GM04504 (cell line): ENCODE data around the gene MCM5.
"Not testable (repeated sequence)": the region's sequence is repeated elsewhere in the genome, so short reads cannot be mapped to it uniquely, and the experiment has no call there.

Experiments
- DNase-seq: peaks from one replicate; pipeline ENCODE4 v3.0.0-alpha.2; 2012; ENCODE audit warnings: low read depth

Gene MCM5

DNA sequence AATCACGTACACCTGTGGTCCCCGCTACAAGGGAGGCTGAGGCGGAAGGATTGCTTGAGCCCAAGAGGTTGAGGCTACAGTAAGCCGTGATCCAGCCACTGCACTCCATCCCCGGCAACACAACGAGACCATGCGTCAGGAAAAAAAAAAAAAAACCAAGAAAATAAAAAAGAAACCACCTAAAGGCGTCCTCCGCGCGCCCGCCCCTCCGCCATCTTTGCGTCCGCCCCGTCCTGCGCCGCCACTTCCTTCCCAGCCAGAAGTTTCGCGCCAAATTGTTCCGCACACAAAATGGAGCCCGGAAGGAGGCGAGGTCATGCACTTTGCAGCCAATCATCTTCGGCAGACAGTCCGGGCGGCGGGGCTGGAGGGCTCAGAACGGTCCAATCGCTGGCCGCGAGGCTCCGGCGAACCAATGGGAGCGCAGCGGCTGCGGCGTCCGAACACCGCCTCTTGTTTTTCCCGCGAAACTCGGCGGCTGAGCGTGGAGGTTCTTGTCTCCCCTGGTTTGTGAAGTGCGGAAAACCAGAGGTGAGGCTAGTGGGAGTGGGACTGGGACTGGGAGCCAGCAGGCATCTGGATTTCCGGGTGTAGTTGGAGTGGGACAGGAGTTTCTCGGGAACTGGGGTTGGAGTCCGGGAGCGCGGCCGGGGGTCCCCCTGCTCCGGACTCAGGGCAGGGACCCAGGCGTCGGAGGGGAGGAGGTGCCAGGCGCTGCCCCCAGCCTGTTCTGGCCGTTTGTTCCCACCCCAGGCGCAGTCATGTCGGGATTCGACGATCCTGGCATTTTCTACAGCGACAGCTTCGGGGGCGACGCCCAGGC is at the start of gene MCM5:
TSS of gene MCM5 (plus strand) at position 463 of the 823 bp plus-strand sequence. CDS start at position 762, 299 bp downstream.
- DNase-seq = peak; percentile 94

DNA sequence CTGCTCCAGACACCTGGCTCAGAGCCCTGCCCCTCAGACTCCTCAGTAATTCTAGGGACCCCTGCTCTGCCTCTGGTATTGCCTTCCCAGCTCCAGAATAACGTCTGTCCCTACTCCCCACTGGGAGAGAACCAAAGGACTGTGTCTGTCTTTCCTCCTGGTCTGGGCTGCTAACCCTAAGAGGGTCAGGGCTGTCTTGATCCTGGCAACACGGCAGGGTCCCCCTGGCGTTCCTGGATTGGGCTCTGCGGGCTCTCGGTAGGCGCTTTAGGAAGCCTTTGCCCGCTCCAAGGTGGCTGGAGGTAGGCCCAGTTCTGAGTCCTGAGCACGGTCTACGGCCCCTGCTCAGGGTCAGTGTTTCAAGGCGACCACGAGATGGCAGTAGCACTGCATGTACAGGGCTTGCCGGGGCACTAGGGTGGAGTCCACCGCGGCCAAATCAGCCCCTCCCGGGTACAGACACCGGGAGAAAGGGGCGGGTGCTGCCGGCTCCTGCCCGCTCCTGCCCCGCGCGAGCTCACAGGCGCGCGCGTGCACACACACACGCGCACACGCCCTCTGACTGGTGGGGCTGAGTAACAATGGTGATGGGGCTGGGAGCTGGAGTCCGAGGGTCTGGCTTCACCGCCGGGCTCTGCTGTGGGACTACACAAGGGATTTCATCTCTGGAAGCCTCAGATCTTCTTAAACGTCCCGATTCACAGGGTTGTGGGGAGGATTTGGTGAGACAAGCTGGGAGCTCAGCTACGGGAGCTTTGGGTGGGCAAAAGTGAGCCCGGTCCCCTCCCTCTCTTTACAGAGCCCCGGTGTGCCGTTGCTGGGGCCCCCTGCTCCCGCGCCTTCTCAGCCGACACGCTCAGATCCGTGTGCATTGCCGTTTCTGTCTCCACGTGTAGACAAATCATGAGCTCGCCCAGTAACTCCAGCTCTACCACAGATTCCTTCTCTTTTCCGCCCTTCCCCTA is 49.1 kb upstream of the MCM5 start:
- DNase-seq = peak; percentile 87

DNA sequence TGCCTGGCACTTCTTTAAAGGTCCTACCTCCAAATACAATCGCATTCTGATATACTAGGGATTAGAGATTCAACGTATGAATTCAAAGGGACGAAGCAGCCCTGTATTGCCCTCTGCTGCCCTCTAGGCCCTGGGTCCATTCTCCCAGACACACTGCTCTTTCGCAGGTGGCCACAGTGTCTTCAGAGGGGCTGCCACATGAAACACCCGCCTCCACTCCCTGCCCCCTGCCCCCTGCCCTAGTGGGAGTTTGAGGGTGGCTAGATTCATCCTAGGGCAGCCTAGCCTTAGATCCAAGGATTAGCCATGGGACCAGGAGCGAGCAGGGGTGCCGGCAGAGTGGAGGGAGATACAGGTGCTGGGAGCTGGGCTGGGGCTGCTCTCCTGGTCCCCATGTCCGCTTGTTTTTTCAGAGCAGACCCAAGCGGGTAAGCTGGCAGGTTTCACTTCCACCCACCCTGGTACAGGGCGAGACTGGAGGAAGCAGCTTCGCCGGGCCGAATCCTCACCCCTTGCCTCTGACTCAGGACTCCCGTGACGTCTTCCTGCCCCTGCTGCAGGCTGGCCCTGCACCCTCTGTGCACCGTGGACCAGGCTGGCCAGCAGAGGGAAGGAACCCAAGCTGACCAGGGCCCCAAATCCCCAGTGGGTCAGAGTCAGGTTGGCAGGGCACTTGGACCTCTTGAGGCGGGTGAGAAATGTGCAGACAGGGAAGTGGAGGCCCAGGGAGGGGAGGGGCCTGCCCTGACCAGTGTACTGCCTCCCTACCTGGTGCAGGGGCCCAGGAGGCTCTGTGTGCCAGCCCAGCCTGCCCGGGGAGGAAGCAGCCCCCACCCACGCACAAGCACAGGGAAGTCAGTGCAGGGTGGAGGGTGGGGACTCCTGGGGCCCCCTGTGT is 47.5 kb upstream of the MCM5 start:
- DNase-seq = no peak

DNA sequence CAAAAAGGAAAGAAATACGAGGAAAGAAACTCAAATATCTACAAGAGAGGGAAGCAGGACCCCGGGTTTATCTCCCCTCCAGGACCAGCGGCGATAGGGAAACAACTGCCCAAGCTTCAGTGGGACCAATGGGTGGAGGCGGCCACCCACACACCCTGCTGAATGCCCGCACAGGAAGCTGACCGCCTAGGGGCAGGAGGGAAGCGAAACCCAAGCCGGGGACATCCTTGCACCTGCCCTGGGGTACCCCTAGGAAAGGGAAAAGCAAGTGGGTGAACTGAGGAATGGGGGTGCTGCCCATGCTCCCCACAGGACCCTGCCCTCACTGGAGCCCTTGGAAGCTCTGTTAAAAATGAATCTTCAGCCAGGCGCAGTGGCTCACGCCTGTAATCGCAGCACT is 46.6 kb upstream of the MCM5 start:
- DNase-seq = no peak

DNA sequence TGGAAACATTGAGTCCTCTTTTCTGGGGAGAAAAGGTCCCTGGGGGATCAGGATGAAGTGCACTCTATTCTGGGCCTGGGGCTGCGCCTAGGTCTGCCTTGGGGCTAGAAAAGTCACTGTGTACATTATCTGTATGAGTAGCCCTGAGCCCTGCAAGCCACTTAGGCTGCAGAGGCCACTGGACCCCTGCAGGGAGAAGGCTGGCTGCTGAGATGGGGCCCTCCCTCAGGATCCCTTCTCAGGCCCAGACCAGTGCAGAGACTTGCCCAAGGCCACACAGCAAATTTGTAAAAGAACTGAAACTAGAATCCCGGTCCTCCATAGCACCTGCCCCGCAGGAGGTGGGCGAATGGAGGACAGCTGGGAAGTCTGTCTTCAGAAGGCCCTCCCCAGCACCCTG is 45.9 kb upstream of the MCM5 start:
- no peak for DNase-seq

DNA sequence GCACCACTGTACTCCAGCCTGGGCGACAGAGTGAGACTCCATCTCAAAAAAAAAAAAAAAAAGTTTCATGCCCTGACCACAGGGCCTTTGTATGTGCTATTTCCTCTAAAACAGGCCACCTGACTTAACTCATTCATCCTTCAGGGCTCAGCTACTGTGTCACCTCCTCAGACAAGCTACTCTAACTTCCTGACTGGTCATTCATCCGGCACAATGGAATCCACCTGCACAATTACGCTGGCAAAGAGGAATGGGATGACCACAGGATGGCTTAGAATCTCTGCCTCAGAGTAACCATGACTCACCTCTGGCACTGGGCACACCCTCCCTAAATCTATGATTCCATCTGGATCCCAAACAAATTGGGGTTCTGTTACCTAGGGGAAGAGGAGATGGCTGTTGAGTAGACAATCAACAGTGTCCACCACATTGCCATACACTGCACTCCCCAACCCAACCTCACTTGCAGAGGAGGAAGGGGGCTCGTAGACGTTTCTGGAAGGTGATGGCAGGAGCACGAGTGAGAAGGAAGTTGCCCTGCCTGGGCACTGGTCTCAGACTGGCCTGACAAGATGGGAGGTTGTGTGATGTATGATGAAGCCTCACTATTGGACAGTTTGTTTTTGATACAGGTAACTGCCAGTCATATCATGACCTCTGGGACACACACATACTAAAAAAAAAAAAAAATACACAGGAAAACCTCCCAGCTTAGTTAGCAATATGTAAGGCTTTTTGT is 41.9 kb upstream of the MCM5 start:
- no peak for DNase-seq

DNA sequence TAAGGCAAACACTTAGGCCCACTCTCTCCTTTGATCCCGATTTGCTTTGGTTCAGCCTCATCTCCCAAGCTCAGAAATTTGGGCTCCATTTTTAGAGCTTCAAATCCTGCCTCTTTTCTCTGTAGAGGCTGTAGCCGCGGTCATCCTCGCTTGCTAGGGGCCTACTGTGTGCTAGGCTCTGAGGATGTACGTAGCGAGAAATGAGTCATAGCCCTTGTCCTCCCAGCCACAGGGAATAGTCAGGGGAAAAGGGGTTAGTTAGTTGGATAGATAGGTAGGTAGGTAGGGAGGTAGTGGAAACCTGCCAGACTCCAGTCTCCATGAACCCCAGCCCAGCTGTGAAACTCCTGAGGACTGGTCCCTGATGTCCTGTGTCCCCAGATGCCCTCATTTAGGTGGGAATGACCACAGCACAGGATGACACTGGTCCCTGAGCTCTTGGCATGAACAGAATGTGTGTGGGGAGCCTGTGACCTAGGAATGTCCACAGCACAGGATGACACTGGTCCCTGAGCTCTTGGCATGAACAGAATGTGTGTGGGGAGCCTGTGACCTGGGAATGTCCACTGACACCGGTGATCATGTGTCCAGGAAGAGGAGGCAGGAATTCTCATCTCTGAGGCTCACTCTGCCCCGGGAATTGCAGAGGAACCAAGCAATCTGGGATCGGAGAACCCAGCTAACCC is 40.4 kb upstream of the MCM5 start:
- DNase-seq = no peak

DNA sequence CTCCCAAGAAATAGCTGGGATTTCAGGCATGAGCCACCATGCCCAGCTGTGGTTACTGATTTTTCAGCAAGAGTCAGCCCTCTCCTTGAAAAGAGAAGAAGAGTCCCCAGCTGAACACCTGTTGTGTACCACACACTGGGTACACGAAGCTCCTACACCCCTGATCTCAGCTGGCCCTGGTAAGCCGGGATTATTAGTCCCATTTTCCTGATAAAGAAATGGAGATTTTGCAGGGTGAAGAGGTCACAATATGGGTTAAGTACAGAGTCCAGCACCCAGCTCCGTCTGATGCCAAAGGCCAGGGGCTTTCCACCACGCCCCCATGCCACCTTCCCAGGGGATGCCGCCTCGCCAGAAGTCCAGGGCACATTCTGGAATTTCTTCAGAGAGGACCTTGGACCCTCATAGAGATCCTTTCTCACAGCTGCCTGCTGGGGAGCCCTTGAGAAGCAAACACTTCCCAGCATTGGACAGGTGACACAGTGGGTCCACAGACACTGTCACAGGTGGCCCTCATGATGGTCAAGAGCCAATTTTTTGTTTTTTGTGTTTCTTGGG is 38.9 kb upstream of the MCM5 start:
- no peak for DNase-seq

DNA sequence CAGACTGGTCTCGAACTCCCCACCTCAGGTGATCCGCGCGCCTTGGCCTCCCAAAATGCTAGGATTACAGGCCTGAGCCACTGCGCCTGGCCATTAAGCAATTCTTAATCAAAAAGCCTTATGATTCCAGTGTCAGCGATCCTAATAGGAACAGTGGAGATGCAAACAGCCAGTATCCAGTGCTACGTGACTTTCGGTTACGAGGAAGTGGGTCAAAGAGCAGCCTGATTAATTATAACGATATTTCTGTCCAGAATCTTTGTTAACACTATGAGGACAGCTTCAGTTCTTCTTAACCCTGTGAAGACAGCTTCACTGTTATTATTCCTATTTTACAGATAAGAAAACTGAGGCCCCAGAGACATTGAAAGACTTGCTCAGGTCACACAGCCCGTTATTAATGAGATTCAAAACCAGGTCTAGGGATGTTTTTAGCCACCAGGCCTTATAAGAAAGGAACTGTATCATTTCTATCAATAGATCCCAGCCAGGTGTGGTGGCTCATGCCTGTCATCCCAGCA is 36.3 kb upstream of the MCM5 start:
- no peak for DNase-seq

DNA sequence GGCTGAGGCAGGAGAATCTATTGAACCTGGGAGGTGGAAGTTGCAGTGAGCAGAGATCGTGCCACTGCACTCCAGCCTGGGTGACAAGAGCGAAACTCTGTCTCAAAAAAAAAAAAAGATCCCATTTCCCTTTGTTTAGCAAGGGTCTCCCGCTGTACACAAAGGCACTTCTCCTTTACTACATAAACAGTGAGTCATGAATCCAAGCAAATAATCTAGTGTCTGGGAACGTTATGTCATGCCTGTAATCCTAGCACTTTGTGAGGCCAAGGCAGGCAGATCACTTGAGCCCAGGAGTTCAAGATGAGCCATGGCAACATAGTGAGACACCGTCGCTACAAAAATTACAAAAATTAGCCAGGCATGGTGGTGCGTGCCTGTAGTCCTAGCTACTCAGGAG is 35.7 kb upstream of the MCM5 start:
- not testable (repeated sequence) for DNase-seq

DNA sequence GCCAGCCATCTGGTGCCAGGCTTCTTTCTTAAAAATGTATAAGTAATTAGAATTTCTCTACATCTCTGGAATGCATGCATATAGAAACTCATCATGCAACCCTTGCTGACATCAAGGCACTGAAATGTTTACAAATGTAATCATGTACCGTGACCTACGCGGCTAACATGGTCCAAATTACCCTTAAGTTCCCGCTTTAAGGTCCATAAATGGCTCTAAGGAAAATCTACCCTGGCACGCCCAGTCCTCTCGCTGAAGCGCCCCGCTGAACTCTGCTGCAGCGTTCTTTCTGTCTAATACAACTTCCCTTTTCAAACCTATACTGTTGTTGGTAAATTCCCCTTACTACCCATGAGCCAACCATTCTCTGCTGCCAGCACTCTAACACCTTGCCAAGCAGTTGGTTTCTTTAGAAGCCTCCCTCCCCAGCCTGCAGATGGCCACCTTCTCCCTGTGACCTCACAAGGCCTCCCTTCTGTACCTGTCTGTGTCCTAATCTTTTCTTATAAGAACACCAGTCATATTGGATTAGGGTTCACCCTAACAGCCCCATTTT is 32.5 kb upstream of the MCM5 start:
- no peak for DNase-seq

DNA sequence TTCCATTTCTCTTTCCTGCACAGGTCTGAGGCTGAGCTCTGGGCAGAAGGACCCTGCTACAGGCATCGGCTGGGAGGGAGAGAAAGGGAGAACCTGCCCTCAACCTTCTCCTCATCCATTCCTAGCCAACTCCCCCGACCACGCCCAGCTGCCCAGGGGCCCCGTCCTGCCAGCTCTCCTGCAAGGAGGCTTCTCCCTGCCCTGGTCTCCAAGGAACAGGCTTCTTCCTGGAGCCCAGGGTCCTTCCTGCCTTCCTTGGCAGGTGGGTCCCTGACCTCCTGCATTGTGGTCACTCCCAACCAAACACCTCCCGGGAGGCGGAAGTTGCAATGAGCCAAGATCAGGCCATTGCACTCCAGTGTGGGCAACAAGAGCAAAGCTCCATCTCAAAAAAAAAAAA is 31.6 kb upstream of the MCM5 start:
- DNase-seq = no peak

DNA sequence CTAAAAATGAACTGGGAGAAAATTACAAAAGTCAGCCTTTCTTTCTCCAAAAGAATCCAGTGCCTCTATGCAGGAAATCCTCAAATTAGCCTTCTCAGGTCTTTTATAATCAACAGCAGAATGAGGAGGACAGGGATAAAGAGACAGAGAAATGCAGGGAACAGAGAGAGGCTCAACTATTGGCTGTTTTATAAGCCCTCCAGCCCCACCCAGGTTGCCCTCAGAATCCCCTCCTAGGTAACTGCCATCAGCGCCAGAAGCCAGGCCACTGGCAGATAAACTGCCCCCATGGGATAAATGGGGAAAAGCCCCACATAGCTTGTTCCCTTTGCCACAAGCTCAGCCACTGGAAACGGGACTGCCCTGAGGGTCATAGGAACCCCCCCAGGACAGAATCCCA is 29.9 kb upstream of the MCM5 start:
- no peak for DNase-seq

DNA sequence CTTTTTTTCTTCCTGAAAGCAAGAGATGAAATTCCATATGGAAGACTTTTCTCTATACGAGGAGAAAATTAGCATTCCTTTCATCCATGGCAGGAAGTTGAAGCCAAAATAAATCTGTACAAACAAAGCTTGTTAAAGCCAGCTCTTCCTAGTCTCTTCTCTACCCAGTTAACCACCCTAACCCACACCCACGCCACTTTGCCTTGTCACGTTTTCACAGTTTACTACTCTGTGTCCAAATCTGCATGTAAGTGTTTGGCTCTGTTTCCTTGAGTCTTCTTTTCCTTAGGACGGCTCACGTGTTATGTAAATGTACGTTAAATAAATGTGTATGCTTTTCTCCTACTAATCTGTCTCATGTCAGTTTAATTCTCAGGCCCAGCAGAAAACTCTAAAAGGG is 26.2 kb upstream of the MCM5 start:
- no peak for DNase-seq

DNA sequence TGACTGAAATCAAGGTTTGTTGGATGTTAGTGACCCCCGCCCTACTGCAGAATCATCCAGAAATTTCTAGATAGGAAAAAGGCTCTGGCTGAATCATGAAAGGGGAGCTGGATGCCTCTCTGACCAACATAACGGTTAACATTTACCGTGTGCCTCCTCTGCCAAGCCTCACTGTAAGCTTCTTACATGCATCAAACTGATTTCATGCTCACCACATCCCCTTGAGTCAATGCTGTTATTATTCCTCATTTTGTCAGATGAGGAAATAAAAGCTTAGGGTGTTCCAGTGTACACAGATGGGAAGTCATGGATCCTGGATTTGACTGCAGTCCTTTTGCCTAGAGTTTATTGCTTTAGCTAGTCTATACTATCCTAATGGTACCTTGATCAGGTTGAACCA is 24.9 kb upstream of the MCM5 start:
- DNase-seq = no peak

DNA sequence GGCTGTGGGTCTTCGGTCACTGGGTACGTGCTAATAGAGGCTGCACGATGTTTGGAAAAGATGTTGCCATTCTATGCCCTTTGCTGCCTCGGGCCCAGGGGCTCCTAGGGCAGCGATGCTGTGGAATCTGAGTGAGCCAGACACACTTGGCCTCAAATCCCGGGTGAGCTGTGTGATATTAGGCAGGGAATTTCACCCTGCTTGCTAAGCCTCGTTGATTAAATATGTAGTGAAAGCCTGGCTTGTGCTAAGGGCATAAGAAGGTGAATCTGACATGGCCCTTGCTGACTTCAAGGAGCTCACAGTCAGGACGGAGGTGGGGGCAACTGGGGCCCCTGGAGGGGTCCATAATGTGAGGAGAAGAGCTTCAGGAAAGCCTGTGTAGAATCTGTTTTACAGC is 24.4 kb upstream of the MCM5 start:
- DNase-seq = no peak

DNA sequence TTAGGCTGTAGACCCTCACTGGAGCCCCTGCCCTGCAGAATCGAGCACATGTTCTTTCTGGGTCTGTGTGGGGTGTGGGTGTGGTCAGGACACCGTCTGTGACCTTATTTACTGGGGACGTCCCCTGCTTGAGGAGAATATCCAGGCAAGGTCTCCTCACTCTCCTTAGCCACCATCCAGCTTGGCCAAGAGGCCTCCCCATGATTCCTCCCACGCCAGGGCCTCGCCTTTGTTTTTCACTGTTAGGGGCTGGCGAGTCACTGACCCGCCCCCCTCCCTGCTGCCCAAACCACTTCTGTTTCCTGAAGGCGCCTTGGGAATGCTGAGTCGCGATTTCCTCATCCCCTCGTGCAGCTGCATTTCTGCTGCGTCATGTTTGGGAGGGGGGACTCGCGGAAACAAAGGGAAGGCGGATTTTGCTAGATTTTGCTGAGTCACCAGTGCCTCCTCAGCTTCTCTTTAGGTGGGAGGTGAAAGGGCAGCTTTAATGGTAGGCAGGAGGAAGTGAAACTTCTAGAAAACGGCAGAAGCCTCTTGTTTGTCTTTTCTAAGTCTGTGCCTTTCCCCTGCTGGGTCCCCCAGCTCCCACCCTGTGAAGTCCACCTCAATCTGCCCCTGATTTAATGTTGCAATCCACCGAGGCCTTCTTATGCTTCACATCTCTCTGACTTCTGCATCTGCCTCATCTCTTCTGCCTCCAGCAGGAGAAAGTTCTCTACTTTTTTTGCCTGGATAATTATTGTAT is 23.0 kb upstream of the MCM5 start:
- DNase-seq = peak; percentile 99

DNA sequence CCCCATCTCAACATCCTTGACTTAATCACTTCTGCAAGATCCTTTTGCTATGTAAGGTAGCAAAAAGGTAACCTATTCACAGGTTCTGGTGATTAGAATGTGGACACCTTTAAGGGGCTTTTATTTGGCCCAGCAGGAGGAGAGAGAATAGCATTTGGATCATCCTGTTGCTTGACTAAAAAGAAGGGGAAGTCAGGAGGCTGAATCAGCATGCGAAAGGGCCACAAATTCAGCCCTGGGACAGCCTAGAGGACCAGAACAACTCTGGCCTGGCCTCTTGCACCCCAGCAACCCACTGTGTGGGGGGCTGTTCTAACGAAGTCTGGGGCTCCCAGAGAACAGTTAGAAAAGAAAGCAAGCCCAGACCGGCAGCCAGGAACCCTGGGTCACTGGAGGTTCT is 22.2 kb upstream of the MCM5 start:
- DNase-seq = no peak

DNA sequence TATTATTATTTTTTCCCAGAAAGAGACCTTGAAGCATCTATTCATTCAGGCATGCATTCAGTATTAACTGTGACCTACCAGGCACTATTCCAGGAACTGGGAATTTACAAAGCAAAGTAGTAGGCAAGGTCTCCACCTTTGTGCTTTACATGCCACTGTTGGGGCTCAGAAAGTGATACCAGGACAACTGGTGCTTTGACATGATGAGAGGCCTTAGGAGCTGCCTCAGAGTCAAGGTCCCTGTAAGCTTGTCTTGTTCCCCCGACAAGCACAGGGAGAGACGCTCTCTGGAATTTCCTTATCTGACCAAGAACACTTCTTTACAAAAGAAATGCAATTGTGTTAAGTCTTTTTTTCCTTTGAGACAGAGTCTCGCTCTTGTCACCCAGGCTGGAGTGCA is 21.3 kb upstream of the MCM5 start:
- DNase-seq = no peak
